Neural cell (in vitro differentiated cells): ENCODE data around the gene SLC25A43. TPM values are rescaled to one million over a fixed set of nuclear protein-coding genes. Genes with fewer than 3 reads are reported as not detected.

ENCODE experiments used
- H2AFZ ChIP-seq: fragments of 200-600, 300-800 bp; sonication (generic), shearing (Covaris generic); 2 replicates; pipeline ENCODE4 v1.6.0; 2014; ENCODE audit warnings: low read depth, mild to moderate bottlenecking, antibody characterized with exemption, low read length, moderate library complexity
- H3F3A ChIP-seq: fragments of 200-600 bp; shearing (Covaris generic); 2 replicates; pipeline ENCODE4 v1.6.1; 2016; ENCODE audit warnings: mild to moderate bottlenecking, moderate library complexity, mixed read lengths, antibody characterized with exemption, low read length; ENCODE audit not compliant: insufficient read depth, poor library complexity, severe bottlenecking
- H3K27ac ChIP-seq: fragments of 200-600, 300-800 bp; sonication (generic), shearing (Covaris generic); 2 replicates; pipeline ENCODE4 v1.5.1; 2014; ENCODE audit warnings: mild to moderate bottlenecking, low read length, moderate library complexity
- H3K27me3 ChIP-seq: fragments of 300-800, 200-600 bp; sonication (generic), shearing (Covaris generic); 2 replicates; pipeline ENCODE4 v1.6.0; 2014; ENCODE audit warnings: mild to moderate bottlenecking, low read depth, low read length, moderate library complexity; ENCODE audit not compliant: insufficient read depth
- H3K36me3 ChIP-seq: fragments of 300-800, 200-600 bp; sonication (generic), shearing (Covaris generic); 2 replicates; pipeline ENCODE4 v1.5.1; 2014; ENCODE audit warnings: mild to moderate bottlenecking, antibody characterized with exemption, low read length, moderate library complexity; ENCODE audit not compliant: insufficient read depth
- H3K4me2 ChIP-seq: fragments of 300-800, 200-600 bp; sonication (generic), shearing (Covaris generic); 2 replicates; pipeline ENCODE4 v1.6.0; 2014; ENCODE audit warnings: mild to moderate bottlenecking, low read length
- H3K4me3 ChIP-seq: fragments of 300-800, 200-600 bp; sonication (generic), shearing (Covaris generic); 2 replicates; pipeline ENCODE4 v1.5.1; 2014; ENCODE audit warnings: mild to moderate bottlenecking, low read length, moderate library complexity
- H3K79me2 ChIP-seq: fragments of 200-600 bp; shearing (Covaris generic); replicated peaks from 2 replicates; pipeline ENCODE4 v1.6.0; 2014; ENCODE audit warnings: mild to moderate bottlenecking, low read length, moderate library complexity; ENCODE audit not compliant: insufficient read depth
- H3K9ac ChIP-seq: fragments of 300-800, 200-600 bp; sonication (generic), shearing (Covaris generic); 2 replicates; pipeline ENCODE4 v1.6.1; 2016; ENCODE audit warnings: mild to moderate bottlenecking, low read length, mixed read lengths
- H3K9me2 ChIP-seq: fragments of 200-600 bp; shearing (Covaris generic); 2 replicates; pipeline ENCODE4 v1.6.1; 2016; ENCODE audit warnings: mild to moderate bottlenecking, low read length, mixed read lengths; ENCODE audit not compliant: insufficient read depth
- H3K9me3 ChIP-seq: fragments of 200-600, 300-800 bp; sonication (generic), shearing (Covaris generic); 2 replicates; pipeline ENCODE4 v1.6.1; 2016; ENCODE audit warnings: mild to moderate bottlenecking, mixed run types, low read length, moderate library complexity, mixed read lengths
- H4K20me1 ChIP-seq: fragments of 200-600 bp; shearing (Covaris generic); 2 replicates; pipeline ENCODE4 v1.6.1; 2016; ENCODE audit warnings: mild to moderate bottlenecking, mixed run types; ENCODE audit not compliant: insufficient read depth
- CTCF ChIP-seq: fragments of 450-650 bp; IDR thresholded peaks from 2 replicates; pipeline ENCODE4 v1.5.1; 2014; ENCODE audit warnings: antibody characterized with exemption, mild to moderate bottlenecking, moderate library complexity; ENCODE audit not compliant: poor library complexity, severe bottlenecking
- EP300 ChIP-seq: fragments of 450-650 bp; conservative IDR thresholded peaks from 2 replicates; pipeline ENCODE4 v1.6.1; 2014; ENCODE audit warnings: antibody characterized with exemption, mild to moderate bottlenecking, moderate library complexity; ENCODE audit not compliant: poor library complexity, severe bottlenecking
- EZH2 ChIP-seq: fragments of 200-600, 300-800 bp; shearing (Covaris generic), sonication (generic); IDR thresholded peaks from 2 replicates; pipeline ENCODE4 v1.6.1; 2014; ENCODE audit warnings: antibody characterized with exemption, low read length, borderline replicate concordance, mild to moderate bottlenecking; ENCODE audit not compliant: insufficient read depth, poor library complexity, severe bottlenecking
- MXI1 ChIP-seq: fragments of 450-650 bp; conservative IDR thresholded peaks from 2 replicates; pipeline ENCODE4 v1.6.1; 2014; ENCODE audit warnings: antibody characterized with exemption, mild to moderate bottlenecking; ENCODE audit not compliant: poor library complexity, severe bottlenecking
- POLR2AphosphoS5 ChIP-seq: IDR thresholded peaks from 2 replicates; pipeline ENCODE4 v1.6.1; 2012
- RAD21 ChIP-seq: fragments of 450-650 bp; conservative IDR thresholded peaks from 2 replicates; pipeline ENCODE4 v1.6.1; 2014; ENCODE audit warnings: antibody characterized with exemption, mild to moderate bottlenecking, moderate library complexity
- REST ChIP-seq: IDR thresholded peaks from 2 replicates; pipeline ENCODE4 v1.6.1; 2012; ENCODE audit warnings: borderline replicate concordance
- TAF1 ChIP-seq: IDR thresholded peaks from 2 replicates; pipeline ENCODE4 v1.6.1; 2012; ENCODE audit warnings: low read depth
- polyA plus RNA-seq: library from polyadenylated mRNA; depleted of rRNA; stranded (reverse); fragments of >200 nt; gene quantifications from 2 replicates; pipeline ENCODE4 v1.2.3, GENCODE V29; 2014

The SLC25A43 gene
- polyA plus RNA-seq, 1 donor from 2014 or later = not detected

DNA sequence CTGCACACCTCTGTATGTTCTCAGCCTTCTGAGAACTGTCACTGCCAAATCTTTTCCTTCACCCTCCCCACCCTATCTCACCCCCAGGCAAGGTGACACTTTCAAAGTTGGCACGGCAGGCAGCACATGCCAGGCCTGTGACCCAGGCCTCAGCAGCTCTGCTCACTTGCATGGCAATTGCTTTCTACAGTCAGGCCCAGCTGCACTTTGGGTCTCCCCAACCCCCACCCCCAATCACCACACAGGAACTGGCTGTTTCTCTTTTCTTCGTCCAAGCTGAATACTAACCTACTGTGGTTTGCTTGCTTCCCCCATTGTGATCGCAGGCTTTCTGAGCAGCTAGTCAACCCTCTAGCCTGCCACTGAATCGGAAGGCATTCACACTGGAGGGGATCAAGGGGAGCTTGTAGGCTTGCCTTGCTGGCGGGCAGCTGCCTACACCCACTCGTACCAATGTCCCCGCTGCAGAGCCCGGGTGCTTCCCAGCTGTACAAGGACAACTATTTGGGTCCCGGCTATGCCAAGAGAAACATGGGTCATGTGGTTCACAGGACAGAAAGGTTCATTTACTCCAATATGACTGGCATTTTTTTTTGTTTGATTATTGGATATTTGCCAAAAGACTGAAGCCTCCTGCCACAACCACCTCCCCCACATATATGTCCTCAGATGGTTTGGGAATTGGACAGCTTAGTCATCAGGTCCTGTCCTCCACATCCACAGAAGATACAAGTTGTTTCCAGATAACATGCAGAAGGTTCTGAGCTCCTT, 28.1 kb downstream of the SLC25A43 start:
- Histone ChIP-seq H3K36me3 (no peaks in the 10 kb centered on the region), H3K79me2 (no peaks in the 10 kb centered on the region), H3K9me3 (no peaks in the 10 kb centered on the region), H3K27me3 (no peaks in the 10 kb centered on the region), H4K20me1 (no peaks in the 10 kb centered on the region), H3K4me3 (no peak overlapping the region), H2AFZ (no peak overlapping the region), H3K4me2 (no peak overlapping the region), H3K9me2 (no peaks in the 10 kb centered on the region), H3K9ac (no peak overlapping the region), H3K27ac (no peak overlapping the region), H3F3A (no peaks in the 10 kb centered on the region)
- no peak for TF ChIP-seq EP300
- no peak for TF ChIP-seq REST
- no peak for TF ChIP-seq RAD21
- no peak for TF ChIP-seq EZH2
- no peak for TF ChIP-seq CTCF

DNA sequence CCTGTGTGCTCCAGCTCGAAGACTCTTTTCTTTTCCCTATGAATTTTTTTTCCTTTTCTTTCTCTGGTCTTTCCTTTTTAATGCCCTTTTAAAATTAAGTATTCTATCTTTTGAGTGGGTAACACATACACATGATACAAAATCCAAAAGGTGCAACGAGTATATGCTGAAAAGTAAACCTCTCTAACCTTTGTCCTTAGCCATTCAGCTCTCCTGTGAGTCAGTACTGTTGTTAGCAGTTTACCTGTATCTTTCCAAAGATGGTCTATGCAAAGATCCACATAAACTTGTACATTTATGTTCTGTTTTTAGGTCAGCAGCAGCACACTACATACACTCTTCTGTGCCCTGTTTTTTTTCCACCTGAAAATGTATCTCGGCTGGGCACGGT, 28.7 kb downstream of the SLC25A43 start:
- no peaks in the 10 kb centered on the region for H3K9me2 ChIP-seq
- H3K9ac ChIP-seq = no peak overlapping the region
- H4K20me1 ChIP-seq = no peaks in the 10 kb centered on the region
- H3K79me2 ChIP-seq = no peaks in the 10 kb centered on the region
- no peak overlapping the region for H2AFZ ChIP-seq
- H3K27ac ChIP-seq = no peak overlapping the region
- no peaks in the 10 kb centered on the region for H3K27me3 ChIP-seq
- H3K4me2 ChIP-seq = no peak overlapping the region
- TF ChIP-seq RAD21 (no peak), EP300 (no peak), EZH2 (no peak), POLR2AphosphoS5 (no peak), REST (no peak), TAF1 (no peak), CTCF (no peak), MXI1 (no peak)
- no peak overlapping the region for H3K4me3 ChIP-seq
- no peaks in the 10 kb centered on the region for H3F3A ChIP-seq
- H3K9me3 ChIP-seq = no peaks in the 10 kb centered on the region
- H3K36me3 ChIP-seq = no peaks in the 10 kb centered on the region
